ENCODE measurements around the gene ESX1. TPM values are rescaled to one million over a fixed set of nuclear protein-coding genes. Genes with fewer than 3 reads are reported as not detected.

Gene ESX1
- polyA plus RNA-seq, 3 donors: not detected

- H2AFZ ChIP-seq (ENCODE audit: insufficient read depth, low read depth, low read length, poor library complexity, severe bottlenecking): no peak overlapping the region
- WGBS (ENCODE audit: insufficient coverage): no CpG with 5 or more reads among the region's 5 CpGs
- H4K20me1 ChIP-seq (ENCODE audit: insufficient read depth, low read length): no peaks in the 10 kb centered on the region
- Mint-ChIP-seq H3K27me3 (ENCODE audit: low read depth in 3 of 3) (peaks cover 0 to 5% (median 3%) of the 10 kb centered on the region in 3 donors), H3K36me3 (no peaks in the 10 kb centered on the region), H3K4me3 (no peak overlapping the region), H3K27ac (no peak overlapping the region), H3K9me3 (peaks cover 0 to 2% (median 0%) of the 10 kb centered on the region in 7 donors), H3K4me1 (no peaks in the 10 kb centered on the region)
- no peaks in the 10 kb centered on the region for H3K4me1 ChIP-seq (ENCODE audit: control insufficient read depth in 1 of 2, insufficient read depth in 2 of 2, low read length in 2 of 2)
- intact Hi-C loops (cut with micrococcal nuclease): no loop called here
- peaks cover 0 to 2% of the 10 kb centered on the region in 2 donors for H3K27me3 ChIP-seq (ENCODE audit: control insufficient read depth in 2 of 2, insufficient read depth in 2 of 2, low read length in 2 of 2)
- no peak overlapping the region for H3K4me2 ChIP-seq (replicated peaks; ENCODE audit: extremely low read depth, low read length, poor library complexity, severe bottlenecking)
- no peak overlapping the region for H3K9ac ChIP-seq (ENCODE audit: insufficient read depth, low read length, poor library complexity, severe bottlenecking)
- H3K79me2 ChIP-seq (ENCODE audit: insufficient read depth, low read length): no peaks in the 10 kb centered on the region
- H3K9me3 ChIP-seq (replicated peaks in 1 of 2; ENCODE audit: control insufficient read depth in 1 of 2, insufficient read depth in 1 of 2, low read length in 2 of 2): no peaks in the 10 kb centered on the region
- H3K36me3 ChIP-seq (replicated peaks in 1 of 2; ENCODE audit: control insufficient read depth in 1 of 2, insufficient read depth in 2 of 2, low read length in 2 of 2): no peaks in the 10 kb centered on the region
- H3K4me3 ChIP-seq (replicated peaks in 1 of 3; ENCODE audit: low read depth in 2 of 3, low read length in 3 of 3): no peak overlapping the region
- TF ChIP-seq CTCF (IDR thresholded peaks at IDR 0.05): no peak
- no peak overlapping the region for H3K27ac ChIP-seq (ENCODE audit: low read depth in 1 of 2, low read length in 2 of 2)
- no peak for DNase-seq
These were observed 43.5 kb downstream of the ESX1 start for GRCh38 chrX:104211187-104211586.

GRCh38 chrX:104205548-104205947 is 49.2 kb downstream of the ESX1 start:
- no CpG with 5 or more reads among the region's 5 CpGs for WGBS (ENCODE audit: insufficient coverage)

More at GRCh38 chrX:104205548-104205947, 49.2 kb downstream of the ESX1 start:
- Histone ChIP-seq H3K27me3 (ENCODE audit: control insufficient read depth in 2 of 2, insufficient read depth in 2 of 2, low read length in 2 of 2) (no peaks in the 10 kb centered on the region), H3K9me3 (replicated peaks in 1 of 2; ENCODE audit: control insufficient read depth in 1 of 2, insufficient read depth in 1 of 2, low read length in 2 of 2) (no peaks in the 10 kb centered on the region), H3K36me3 (replicated peaks in 1 of 2; ENCODE audit: control insufficient read depth in 1 of 2, insufficient read depth in 2 of 2, low read length in 2 of 2) (peaks cover 0 to 2% of the 10 kb centered on the region in 2 donors), H4K20me1 (ENCODE audit: insufficient read depth, low read length) (no peaks in the 10 kb centered on the region), H3K79me2 (ENCODE audit: insufficient read depth, low read length) (no peaks in the 10 kb centered on the region), H3K4me1 (ENCODE audit: control insufficient read depth in 1 of 2, insufficient read depth in 2 of 2, low read length in 2 of 2) (no peaks in the 10 kb centered on the region), H3K4me3 (replicated peaks in 1 of 3; ENCODE audit: low read depth in 2 of 3, low read length in 3 of 3) (no peak overlapping the region), H3K27ac (ENCODE audit: low read depth in 1 of 2, low read length in 2 of 2) (no peak overlapping the region), H3K4me2 (replicated peaks; ENCODE audit: extremely low read depth, low read length, poor library complexity, severe bottlenecking) (no peak overlapping the region), H3K9ac (ENCODE audit: insufficient read depth, low read length, poor library complexity, severe bottlenecking) (no peak overlapping the region), H2AFZ (ENCODE audit: insufficient read depth, low read depth, low read length, poor library complexity, severe bottlenecking) (no peak overlapping the region)
- Mint-ChIP-seq H3K36me3 (peaks cover 3% of the 10 kb centered on the region in 2 donors), H3K9me3 (no peaks in the 10 kb centered on the region), H3K4me1 (no peaks in the 10 kb centered on the region), H3K4me3 (no peak overlapping the region), H3K27ac (no peak overlapping the region), H3K27me3 (ENCODE audit: low read depth in 3 of 3) (peaks cover 0 to 8% (median 2%) of the 10 kb centered on the region in 3 donors)
- no peak for TF ChIP-seq CTCF (IDR thresholded peaks at IDR 0.05)
- intact Hi-C loops (cut with micrococcal nuclease): no loop called here
- DNase-seq: no peak

Other genes with a start within 250 kb of the ESX1 start
- not detected for gene H2BW1, start 241.2 kb downstream of the ESX1 start, polyA plus RNA-seq
- gene H2BW2, start 215.0 kb downstream of the ESX1 start, polyA plus RNA-seq: not detected
- gene TMSB15C, start 178.7 kb downstream of the ESX1 start, polyA plus RNA-seq: under 1 TPM in 1 of 3 donors, not detected in 2; 0.21 TPM
- not detected for gene ZCCHC18, start 142.4 kb downstream of the ESX1 start, polyA plus RNA-seq
- 1 to 10 TPM; 5.9 to 9.6 (median 7.6) TPM for gene SLC25A53, start 97.9 kb downstream of the ESX1 start, polyA plus RNA-seq
- 1 to 10 TPM; 4.1 to 8.2 (median 5.0) TPM for gene FAM199X, start 88.5 kb downstream of the ESX1 start, polyA plus RNA-seq

Data from CD14-positive monocyte (primary cell).